OCI-M1 (cell line): ENCODE measurements around the gene LGALS1.
"Not testable (repeated sequence)": the region's sequence is repeated elsewhere in the genome, so short reads cannot be mapped to it uniquely, and the experiment has no call there.

Source experiments
- DNase-seq: peaks from one replicate; lab custom pipeline; 2025; lab: John Stamatoyannopoulos, UW

LGALS1 gene

DNA sequence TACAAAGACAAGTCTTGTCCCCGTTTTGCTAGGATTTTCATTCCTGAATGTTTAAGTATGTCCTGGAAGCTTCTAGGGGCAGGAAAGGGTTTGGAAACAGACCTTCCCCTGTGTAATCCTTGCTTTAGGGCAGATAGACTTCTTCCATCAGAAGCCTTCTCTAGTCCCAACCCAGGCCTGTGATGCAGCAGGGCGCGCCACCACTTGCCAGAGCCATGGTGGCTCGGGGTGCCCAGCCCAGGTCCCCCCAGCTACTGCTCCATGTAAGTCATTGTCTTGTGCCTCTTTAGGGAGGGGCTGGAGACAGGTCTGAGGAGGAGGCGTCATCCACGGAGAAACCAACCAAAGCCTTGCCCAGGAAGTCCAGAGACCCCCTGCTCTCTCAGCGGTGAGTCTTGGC lies 15.0 kb downstream of the LGALS1 start:
- DNase-seq: no peak

DNA sequence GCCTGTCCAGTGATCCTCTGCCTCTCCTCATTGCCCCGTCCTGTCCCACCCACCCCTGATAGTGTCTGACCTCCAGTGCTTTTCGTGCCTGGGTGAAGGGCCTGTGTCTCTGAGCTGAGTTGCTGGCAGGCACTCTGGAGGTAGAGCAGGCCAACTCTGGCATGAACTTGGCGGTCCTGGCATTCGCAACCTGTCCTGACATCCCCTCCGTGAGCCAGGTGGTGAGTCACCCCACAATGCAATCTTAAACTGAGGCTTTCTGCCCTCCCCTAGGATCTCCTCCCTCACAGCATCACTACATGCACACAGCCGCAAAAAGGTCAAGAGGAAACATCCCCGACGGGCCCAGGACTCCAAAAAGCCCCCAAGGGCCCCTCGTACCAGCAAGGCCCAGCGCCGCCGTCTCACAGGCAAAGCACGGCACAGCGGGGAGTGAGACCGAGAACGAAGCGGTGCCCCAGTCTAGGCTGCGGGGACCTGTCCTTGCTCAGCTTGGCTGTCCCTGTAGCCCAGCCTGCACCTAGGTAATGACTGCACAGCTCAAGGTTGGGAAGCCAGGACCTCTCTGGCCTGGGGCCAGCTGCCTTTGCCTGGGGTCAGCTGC lies 15.6 kb downstream of the LGALS1 start:
- no peak for DNase-seq

DNA sequence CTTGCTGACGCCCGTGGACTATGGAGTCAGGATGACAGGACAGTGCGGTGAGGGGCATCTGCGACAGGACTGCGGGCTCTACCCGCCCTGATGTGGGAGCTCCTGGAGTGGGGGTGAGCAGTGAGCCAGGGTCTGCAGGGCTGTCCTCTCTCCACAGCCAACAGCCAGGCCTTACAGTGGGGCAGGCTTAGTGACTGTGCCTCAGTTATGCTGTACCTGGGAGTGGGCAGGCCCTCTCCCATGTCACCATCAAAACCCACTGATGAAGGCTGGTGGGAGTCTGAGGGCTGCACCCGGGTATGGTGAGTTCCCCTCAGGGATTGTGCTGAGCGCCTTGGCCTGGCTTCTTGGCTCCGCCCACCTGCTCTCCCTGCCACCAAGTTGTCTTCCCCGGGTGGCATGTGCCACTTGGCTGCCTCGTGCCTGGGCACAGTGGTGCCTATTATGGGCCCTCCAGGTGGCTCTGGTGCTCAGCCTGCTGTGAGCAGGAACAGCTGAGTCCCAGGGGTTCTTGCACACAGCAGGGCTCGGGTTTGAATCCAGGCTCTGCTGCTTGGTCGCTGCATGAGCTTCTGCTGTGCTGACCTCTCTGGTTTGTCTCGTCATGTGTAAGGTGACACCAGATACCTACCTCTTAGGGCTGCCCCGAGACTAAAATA lies 17.3 kb downstream of the LGALS1 start:
- DNase-seq: no peak

DNA sequence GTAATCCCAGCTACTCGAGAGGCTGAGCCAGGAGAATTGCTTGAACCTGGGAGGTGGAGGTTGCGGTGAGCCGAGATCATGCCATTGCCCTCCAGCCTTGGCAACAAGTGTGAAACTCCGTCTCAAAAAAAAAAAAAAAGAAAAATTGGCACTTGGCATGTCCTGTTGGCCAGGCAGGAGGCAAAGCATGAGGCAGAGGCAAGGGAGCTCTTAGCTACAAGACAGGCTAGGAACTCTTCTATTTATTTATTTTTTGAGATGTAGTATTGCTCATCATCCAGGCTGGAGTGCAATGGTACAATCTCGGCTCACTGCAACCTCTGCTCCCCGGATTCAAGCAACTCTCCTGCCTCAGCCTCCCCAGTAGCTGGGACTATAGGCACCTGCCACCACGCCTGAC lies 18.7 kb downstream of the LGALS1 start:
- DNase-seq: not testable (repeated sequence)

DNA sequence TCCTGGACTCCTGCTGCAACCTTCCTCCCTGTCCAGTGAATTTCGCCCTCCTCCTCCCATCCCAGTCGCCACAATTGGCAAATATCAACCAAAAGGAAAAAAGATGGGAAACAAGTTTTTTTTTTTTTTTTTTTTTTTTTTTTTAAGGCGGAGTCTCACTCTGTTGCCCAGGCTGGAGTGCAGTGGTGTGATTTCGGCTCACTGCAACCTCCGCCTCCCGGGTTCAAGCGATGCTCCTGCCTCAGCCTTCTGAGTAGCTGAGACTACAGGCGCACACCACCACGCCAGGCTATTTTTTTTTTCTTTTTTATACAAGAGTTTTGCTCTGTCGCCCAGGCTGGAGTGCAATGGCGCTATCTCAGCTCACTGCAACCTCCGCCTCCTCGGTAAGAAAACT lies 20.8 kb downstream of the LGALS1 start:
- not testable (repeated sequence) for DNase-seq

DNA sequence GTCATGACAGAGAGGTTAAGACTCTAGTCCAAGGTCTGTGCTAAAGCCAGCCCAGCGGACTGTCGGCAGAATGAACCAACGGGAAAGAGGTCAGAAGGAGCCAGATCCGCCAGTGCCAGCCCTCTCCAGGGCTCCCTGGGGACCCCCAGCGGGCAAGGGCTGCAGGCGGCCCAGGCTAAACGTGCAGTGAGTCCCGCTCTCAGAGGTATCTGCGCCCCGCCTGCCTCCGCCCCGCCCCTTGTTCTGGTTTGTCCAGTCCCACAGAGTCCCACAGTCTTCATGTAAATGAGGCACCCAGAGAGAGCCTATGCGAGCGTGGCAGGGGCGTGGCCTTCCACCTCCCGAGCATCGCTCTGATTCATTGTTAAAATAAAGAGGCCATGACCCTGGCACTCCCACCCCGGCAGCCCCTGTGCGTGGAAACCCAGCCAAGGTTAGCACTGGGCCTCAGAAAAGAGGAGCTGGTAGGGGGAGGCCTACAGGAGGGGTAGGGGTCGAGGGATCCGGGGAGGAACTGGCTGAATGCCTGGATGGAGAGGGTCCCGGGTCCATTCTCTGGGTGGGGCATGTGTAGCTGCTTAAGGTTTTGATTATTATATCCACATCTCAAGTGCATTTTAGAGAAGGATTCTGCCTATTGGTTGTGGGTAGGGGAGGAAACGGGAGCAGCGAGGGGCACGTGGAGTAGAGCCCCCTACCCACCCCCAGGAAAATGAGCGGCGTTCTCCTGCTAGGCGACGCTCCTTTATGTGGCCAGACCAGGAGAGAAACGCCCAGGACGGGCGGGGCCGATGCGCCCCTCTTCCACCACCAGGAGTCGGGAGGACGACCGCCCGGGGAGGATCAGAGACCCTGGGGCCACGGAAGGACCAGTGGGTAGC lies 21.5 kb downstream of the LGALS1 start, which contains the start of gene TRIOBP:
Gene TRIOBP, plus strand, starts transcription at position 392 of the 881 bp plus-strand sequence. CDS start 4,318 bp downstream, outside the sequence.
- DNase-seq: peak; percentile 98

DNA sequence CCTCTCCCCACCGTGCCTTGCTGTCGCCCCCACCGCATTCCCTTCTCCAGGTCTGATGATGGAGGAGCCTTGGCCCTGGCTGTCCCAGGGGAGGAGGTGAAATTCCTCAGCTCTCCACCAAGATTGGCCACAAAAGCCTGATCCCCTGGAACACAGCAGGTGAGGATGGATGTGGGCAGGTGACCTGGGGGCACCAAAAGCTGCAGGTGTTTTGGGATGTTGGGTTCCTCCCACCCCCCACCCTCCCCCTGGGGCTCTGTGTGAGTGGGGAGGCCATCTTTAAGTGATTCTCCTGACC lies 22.1 kb downstream of the LGALS1 start:
- no peak for DNase-seq

DNA sequence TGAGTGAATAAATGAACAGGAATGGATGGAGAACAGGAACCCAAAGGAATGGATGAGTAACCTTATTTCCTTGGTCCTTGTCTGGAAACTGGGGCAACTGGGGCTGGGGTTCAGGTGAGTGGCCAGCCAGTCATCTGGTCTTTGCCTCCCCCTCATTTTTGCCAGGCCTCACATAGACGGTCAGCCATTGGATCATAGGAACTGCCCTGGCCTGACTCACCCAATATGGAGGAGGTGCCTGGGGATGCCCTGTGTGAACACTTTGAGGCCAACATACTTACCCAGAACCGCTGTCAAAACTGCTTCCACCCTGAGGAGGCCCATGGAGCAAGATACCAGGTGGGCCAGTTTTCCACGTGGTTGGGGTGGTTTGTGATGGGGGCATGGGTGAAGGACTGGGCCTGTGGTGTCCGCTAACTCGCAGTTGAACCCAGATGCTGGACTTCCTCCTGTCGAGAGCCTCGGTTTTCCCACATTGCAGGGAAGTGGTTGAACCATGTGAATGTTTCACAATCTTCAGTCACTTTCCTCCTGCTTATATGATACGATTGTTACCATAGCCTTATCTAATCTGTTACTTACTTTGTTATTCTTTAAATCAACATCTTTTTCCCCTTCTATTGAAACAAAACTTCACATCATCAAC lies 25.8 kb downstream of the LGALS1 start:
- peak; percentile 18 for DNase-seq

DNA sequence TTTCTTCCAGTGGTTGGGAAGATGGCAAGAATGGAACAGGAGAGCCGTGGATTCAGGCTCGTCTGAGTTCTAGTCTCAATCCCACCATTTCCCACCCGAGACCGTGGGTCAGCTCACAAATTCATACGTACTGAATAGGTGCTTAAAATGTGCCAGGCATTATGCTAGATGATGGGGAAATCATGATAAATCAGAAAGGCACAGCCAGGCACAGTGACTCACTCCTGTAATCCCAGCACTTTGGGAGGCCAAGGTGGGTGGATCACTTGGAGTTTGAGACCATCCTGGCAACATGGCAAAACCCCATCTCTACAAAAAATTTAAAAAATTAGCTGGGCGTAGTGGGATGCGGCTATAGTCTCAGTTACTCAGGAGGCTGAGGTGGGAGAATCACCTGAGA lies 28.5 kb downstream of the LGALS1 start:
- DNase-seq: no peak

DNA sequence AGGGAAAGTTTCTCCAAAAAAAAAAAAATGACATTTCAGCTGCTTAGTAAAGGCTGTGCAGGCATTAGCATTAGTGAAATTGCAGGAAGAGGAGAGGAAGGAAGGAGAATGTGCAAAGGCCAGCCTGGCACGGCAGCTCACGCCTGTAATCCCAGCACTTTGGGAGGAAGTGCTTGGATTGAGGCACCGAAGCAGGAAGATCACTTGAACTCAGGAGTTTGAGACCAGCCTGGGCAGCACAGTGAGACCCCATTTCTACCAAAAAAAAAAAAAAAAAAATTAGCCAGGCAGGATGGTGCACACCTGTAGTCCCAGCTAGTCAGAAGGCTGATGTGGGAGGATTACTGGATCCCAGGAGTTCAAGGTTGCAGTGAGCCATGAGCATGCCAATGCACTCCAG lies 29.2 kb downstream of the LGALS1 start:
- DNase-seq: no peak

DNA sequence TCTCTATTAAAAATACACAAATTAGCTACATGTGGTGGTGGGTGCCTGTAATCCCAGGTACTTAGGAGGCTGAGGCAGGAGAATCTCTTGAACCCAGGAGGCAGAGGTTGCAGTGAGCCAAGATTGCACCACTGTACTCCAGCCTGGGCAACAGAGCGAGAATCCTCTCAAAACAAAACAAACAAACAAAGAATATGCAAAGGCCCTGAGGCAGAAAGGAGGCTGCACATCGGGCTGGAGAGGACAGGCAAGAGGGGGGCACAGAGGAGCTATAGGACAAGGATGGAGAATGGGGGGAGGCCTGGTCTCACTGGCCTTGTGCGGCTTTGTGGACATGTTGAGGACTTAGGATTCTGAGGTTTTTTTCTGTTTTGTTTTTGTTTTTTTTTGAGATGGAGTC lies 29.8 kb downstream of the LGALS1 start:
- no peak for DNase-seq

DNA sequence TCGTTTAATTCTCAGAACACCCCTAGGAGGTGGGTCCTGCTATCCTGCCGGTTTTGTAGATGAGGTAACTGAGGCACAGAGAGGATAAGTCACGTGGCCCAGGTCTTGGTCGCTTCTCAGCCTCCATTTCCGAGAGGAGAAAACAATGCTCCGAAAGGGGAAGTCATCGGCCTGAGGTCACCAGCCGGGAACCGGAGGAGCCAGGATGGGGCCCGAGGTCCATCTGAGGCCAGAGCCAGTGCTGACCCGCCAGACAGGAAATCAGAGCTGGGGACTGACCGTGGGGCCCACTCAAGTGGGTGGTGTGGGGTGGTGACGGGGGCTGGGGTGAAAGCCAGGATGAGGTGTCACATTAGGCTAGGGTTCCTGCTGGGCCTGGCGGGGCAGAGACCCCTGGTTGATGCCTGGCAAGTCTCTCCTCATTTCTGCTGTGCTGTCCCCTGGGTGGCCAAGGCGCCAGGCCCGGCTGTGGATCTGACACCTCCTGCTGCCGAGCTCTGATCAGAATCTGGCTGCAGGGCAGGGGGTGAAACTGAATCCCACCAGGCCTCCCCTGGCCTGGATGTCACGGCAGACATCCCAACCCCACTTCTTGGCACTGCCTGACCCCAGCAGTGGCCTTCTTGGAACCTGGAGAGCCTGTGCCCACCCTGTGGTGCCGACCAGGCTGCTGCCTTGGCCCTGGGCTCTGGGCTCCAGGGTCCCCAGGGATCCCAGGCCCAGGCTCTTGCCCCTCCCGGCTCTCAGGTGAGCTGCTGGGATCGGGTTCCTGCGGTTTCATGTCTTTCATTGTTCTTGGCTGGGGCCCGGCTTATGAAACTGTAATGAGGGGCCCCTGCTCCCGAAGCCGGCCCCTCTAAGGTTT lies 33.4 kb downstream of the LGALS1 start:
- DNase-seq: no peak

DNA sequence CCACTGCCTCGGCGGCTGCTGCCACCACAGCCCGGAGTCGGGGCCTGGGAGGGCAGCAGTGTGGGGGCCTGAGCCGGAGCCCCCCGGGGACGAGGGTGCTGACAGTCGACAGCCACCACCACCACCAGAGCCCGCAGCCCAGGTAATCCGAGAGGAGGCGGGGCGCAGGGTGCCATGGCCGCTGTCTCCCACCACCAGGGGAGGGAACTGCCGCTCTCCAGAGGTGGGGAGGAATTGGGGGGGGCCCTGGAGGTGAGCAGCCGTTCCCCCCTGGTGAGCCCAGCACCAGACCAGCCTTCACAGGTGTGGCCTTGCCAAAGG lies 34.0 kb downstream of the LGALS1 start:
- no peak for DNase-seq

DNA sequence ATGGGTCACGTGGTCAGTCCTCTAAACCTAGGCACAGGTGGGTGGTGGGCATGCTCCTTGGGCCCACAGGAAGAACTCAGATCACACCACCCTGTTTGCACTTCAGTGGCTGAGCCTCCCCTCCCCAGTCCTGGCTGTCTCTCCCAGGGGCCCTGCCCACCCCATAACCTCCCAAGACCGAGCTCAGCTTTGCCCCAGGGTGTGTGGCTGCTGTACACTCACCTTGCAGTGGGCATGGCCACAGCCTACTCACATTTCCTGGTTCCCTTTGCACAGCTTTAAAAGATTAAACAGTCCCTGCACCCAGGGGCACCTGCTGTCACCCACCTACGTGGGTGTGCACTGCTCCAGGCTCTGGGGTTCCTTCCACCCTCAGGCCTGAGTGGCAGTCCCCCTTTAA lies 35.2 kb downstream of the LGALS1 start:
- DNase-seq: no peak

DNA sequence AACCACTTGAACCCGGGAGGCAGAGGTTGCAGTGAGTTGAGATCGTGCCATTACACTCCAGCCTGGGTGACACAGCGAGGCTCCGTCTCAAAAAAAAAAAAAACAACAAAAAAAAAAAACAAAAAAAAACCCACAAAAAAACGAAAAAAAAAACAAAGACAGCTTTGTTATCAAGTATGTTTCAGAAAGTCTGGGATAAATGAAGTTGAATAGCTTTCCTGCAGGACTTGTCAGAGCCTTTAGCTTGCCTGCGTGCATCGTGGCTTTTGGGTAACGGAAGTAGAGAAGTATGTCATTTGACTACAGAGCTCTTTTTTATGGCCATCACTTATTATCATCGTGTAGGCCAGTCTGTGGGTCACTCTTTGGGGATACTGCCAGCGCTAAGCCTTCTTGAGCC lies 36.1 kb downstream of the LGALS1 start:
- no peak for DNase-seq

DNA sequence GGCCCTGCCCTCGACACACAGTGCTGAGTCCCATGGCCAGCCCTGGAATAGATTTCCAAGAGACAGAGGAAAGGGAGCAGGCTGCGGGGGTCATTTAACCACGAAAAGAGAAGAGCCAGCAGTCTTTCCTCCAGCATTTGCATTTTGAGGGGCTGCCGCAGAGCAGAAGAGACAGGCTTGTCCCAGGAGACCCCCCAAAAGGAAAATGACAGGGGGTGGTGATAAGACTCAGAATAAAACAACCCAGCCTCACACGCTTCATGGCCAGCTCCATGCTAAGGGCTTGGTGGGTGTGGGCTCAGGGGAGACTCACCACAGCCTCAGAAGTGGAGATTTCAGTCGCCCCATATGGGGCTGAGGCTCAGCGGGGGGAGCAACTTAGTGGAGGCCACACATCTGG lies 38.3 kb downstream of the LGALS1 start:
- DNase-seq: no peak

DNA sequence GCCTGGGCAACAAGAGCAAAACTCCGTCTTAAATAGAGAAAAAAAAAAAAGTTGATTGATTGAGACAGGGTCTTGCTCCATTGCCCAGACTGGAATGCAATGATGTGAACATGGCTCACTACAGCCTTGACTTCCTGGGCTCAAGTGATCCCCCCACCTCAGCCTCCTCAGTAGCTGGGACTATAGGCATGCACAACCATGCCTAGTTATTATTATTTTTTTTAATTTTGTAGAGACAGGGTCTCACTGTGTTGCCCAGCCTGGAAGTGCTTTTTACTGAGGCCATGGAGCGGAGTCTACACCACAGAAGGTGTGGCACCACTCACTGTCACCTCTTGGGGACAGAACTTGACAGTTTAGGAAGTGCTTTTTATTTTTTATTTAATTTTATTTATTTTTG lies 39.2 kb downstream of the LGALS1 start:
- no peak for DNase-seq

DNA sequence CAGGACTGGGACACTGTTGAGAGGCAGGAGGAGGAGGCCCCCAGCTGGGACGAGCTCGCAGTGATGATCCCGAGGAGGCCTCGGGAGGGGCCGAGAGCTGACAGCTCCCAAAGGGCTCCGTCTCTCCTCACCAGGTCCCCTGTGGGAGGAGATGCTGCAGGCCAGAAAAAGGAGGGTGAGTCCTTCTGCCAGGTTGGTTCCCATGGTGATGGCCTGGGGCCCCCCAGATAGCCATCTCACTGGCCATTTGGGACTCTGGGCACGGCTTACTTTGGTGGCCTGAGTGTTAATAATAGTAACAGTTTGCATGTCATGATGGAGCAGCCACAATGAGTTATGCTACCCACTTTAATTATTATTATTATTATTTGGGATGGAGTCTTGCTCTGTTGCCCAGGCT lies 40.3 kb downstream of the LGALS1 start:
- DNase-seq: no peak

DNA sequence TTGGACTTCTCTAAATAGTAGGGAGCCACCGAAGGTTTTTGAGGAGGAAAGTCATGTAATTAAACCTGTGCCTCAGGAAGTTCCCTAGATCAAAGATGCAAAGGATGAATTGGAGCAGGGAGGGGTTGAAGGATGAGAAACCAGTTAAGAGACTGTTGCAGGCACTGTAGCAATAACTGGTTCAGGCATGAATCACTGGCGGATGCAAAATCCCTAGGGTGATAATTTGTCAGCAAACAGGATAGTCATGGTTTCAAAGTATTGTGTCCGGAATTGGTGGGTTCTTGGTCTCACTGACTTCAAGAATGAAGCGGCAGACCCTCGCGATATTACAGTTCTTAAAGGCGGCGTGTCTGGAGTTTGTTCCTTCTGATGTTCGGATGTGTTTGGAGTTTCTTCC lies 41.3 kb downstream of the LGALS1 start:
- no peak for DNase-seq

DNA sequence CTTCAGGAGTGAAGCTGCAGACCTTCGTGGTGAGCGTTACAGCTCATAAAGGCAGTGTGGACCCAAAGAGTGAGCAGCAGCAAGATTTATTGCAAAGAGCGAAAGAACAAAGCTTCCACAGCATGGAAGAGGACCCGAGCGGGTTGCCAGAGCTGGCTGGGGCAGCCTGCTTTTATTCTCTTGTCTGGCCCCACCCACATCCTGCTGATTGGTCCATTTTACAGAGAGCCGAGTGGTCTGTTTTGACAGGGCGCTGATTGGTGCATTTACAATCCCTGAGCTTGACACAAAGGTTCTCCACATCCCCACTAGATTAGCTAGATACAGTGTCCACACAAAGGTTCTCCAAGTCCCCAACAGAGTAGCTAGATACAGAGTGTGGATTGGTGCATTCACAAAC lies 41.8 kb downstream of the LGALS1 start:
- DNase-seq: not testable (repeated sequence)

DNA sequence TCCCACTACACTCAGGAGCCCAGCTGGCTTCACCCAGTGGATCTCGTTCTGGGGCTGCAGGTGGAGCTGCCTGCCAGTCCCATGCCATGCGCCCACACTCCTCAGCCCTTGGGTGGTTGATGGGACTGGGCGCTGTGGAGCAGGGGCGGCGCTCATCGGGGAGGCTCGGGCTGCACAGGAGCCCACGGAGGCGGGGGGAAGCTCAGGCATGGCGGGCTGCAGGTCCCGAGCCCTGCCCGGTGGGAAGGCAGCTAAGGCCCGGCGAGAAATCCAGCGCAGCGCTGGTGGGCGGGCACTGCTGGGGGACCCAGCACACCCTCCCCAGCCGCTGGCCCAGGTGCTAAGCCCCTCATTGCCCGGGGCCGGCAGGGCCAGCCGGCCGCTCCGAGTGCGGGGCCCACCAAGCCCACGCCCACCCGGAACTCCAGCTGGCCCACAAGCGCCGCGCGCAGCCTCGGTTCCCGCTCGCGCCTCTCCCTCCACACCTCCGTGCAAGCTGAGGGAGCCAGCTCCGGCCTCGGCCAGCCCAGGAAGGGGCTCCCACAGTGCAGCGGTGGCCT lies 42.4 kb downstream of the LGALS1 start:
- not testable (repeated sequence) for DNase-seq
